ENCODE results near the gene SLAMF8. TPM values are rescaled to one million over a fixed set of nuclear protein-coding genes. Genes with fewer than 3 reads are reported as not detected.

Gene SLAMF8
- total RNA-seq, 1 experiment from 2014 or later: not detected

GRCh38 chr1:159854116-159854692 is 27.5 kb downstream of the SLAMF8 start:
- CTCF ChIA-PET: interaction anchor here (0.6 to 1.1 kb wide), 3 partner anchors 25 to 69 kb away, joined by 3 to 4 read pairs (median 3); no protein-coding TSS in a partner anchor
- intact Hi-C loops (cut with micrococcal nuclease; ENCODE audit: unreplicated experiment): loop anchor here (2.0 kb wide), 1 partner anchor 37 kb away; no protein-coding TSS in a partner anchor
- TF ChIP-seq CTCF (IDR thresholded peaks at IDR 0.05; ENCODE audit: unreplicated experiment): no peak
- peak; percentile 73 for DNase-seq
- H3K4me1 Mint-ChIP-seq (ENCODE audit: low read depth, unreplicated experiment): peaks cover 11% of the 10 kb centered on the region
- no peaks in the 10 kb centered on the region for H3K9me3 Mint-ChIP-seq (ENCODE audit: low read depth, unreplicated experiment)
- BruUV-seq (replicated peaks): no TSS peak
- H3K4me3 Mint-ChIP-seq (ENCODE audit: low read depth, unreplicated experiment): peak overlapping the region; percentile 69
- H3K36me3 Mint-ChIP-seq (ENCODE audit: insufficient read depth, unreplicated experiment): peaks cover 13% of the 10 kb centered on the region
- no peak overlapping the region for H3K27ac Mint-ChIP-seq (ENCODE audit: unreplicated experiment)
- no peaks in the 10 kb centered on the region for H3K27me3 Mint-ChIP-seq (ENCODE audit: unreplicated experiment)

- peak overlapping the region; percentile 9 for H3K27ac Mint-ChIP-seq (ENCODE audit: unreplicated experiment)
- intact Hi-C loops (cut with micrococcal nuclease; ENCODE audit: unreplicated experiment): loop anchor here (2.0 kb wide), 1 partner anchor 36 kb away; no protein-coding TSS in a partner anchor
- CTCF ChIA-PET: no interaction called here
These were observed 28.1 kb downstream of the SLAMF8 start for GRCh38 chr1:159854693-159855192.

GRCh38 chr1:159855709-159856108 is 29.0 kb downstream of the SLAMF8 start:
- Mint-ChIP-seq H3K36me3 (ENCODE audit: insufficient read depth, unreplicated experiment) (peaks cover 13% of the 10 kb centered on the region), H3K9me3 (ENCODE audit: low read depth, unreplicated experiment) (no peaks in the 10 kb centered on the region), H3K27ac (ENCODE audit: unreplicated experiment) (peak overlapping the region; percentile 9), H3K27me3 (ENCODE audit: unreplicated experiment) (peaks cover 14% of the 10 kb centered on the region), H3K4me3 (ENCODE audit: low read depth, unreplicated experiment) (peak overlapping the region; percentile 69), H3K4me1 (ENCODE audit: low read depth, unreplicated experiment) (peaks cover 11% of the 10 kb centered on the region)
- DNase-seq: no peak
- TF ChIP-seq CTCF (IDR thresholded peaks at IDR 0.05; ENCODE audit: unreplicated experiment): no peak
- intact Hi-C loops (cut with micrococcal nuclease; ENCODE audit: unreplicated experiment): loop anchor here (2.0 kb wide), 1 partner anchor 35 kb away; no protein-coding TSS in a partner anchor
- BruUV-seq (replicated peaks): no TSS peak
- CTCF ChIA-PET: interaction anchor here (1.0 kb wide), 1 partner anchor 26 kb away, joined by 3 read pairs; no protein-coding TSS in a partner anchor

More at GRCh38 chr1:159854693-159855192, 28.1 kb downstream of the SLAMF8 start:
- H3K36me3 Mint-ChIP-seq (ENCODE audit: insufficient read depth, unreplicated experiment): peaks cover 13% of the 10 kb centered on the region
- H3K9me3 Mint-ChIP-seq (ENCODE audit: low read depth, unreplicated experiment): no peaks in the 10 kb centered on the region
- peaks cover 4% of the 10 kb centered on the region for H3K27me3 Mint-ChIP-seq (ENCODE audit: unreplicated experiment)
- no peak for TF ChIP-seq CTCF (IDR thresholded peaks at IDR 0.05; ENCODE audit: unreplicated experiment)
- DNase-seq: peak; percentile 84
- H3K4me1 Mint-ChIP-seq (ENCODE audit: low read depth, unreplicated experiment): peaks cover 11% of the 10 kb centered on the region
- BruUV-seq (replicated peaks): no TSS peak
- H3K4me3 Mint-ChIP-seq (ENCODE audit: low read depth, unreplicated experiment): peak overlapping the region; percentile 69

GRCh38 chr1:159856576-159856975 is 29.9 kb downstream of the SLAMF8 start:
- TF ChIP-seq CTCF (IDR thresholded peaks at IDR 0.05; ENCODE audit: unreplicated experiment): no peak
- Mint-ChIP-seq H3K27ac (ENCODE audit: unreplicated experiment) (no peak overlapping the region), H3K36me3 (ENCODE audit: insufficient read depth, unreplicated experiment) (peaks cover 13% of the 10 kb centered on the region), H3K4me1 (ENCODE audit: low read depth, unreplicated experiment) (peaks cover 11% of the 10 kb centered on the region), H3K27me3 (ENCODE audit: unreplicated experiment) (peaks cover 23% of the 10 kb centered on the region), H3K9me3 (ENCODE audit: low read depth, unreplicated experiment) (no peaks in the 10 kb centered on the region), H3K4me3 (ENCODE audit: low read depth, unreplicated experiment) (no peak overlapping the region)
- no peak for DNase-seq
- CTCF ChIA-PET: interaction anchor here (1.0 to 1.5 kb wide), 2 partner anchors 27 to 32 kb away, joined by 3 read pairs; no protein-coding TSS in a partner anchor
- BruUV-seq (replicated peaks): no TSS peak
- intact Hi-C loops (cut with micrococcal nuclease; ENCODE audit: unreplicated experiment): no loop called here
